ENCODE results near the gene SLAMF1. TPM values are rescaled to one million over a fixed set of nuclear protein-coding genes. Genes with fewer than 3 reads are reported as not detected.

SLAMF1 gene
- total and polyA plus RNA-seq, 9 of the 15 experiments (the other 6 are each of a cell fraction or from before 2014, with no cell fraction given) = 0.04 to 0.17 (median 0.11) TPM; not detected in 4

DNA sequence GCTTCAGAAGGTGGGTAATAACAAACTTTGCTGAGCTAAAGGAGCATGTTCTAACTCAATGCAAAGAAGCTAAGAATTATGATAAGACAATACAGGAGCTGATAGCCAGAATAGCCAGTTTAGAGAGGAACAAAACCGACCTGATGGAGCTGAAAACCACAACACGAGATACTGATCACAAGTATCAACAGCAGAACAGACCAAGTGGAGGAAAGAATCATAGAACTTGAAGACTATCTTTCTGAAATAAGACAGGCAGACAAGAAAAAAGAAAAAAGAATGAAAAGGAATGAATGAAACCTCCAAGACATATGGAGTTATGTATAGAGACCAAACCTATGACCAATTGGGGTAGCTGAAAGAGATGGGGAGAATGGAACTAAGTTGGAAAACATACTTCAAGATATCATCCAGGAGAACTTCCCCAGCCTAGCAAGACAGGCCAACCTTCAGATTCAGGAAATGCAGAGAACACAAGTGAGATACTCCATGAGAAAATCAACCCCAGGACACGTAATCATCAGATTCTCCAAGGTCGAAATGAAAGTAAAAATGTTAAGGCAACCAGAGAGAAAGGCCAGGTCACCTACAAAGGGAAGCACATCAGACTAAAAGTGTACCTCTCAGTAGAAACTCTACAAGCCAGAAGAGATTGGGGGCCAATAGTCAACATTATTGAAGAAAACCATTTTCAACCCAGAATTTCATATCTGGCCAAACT, 88.0 kb downstream of the SLAMF1 start (continued):
- TF ChIP-seq THRAP3 (IDR thresholded peaks at IDR 0.05; ENCODE audit: borderline replicate concordance) (no peak), NCOA4 (IDR thresholded peaks at IDR 0.05; ENCODE audit: partially characterized antibody) (no peak), TOE1 (IDR thresholded peaks at IDR 0.05; ENCODE audit: borderline replicate concordance) (no peak), TOE1 (CRISPR knock-in tag; IDR thresholded peaks at IDR 0.05; ENCODE audit: borderline replicate concordance, low read depth) (no peak), ZNF274 (IDR thresholded peaks at IDR 0.05; ENCODE audit: borderline replicate concordance, low read depth, low read length) (no peak), MAFK (IDR thresholded peaks at IDR 0.05; ENCODE audit: low read length) (no peak), ESRRA (IDR thresholded peaks at IDR 0.05; ENCODE audit: borderline replicate concordance, low read depth) (peak; percentile 78; the same call in 1 of the 2 replicates), RB1 (IDR thresholded peaks at IDR 0.05; ENCODE audit: low read depth) (no peak), RBM25 (IDR thresholded peaks at IDR 0.05; ENCODE audit: low read depth, low read length, severe bottlenecking) (no peak), CEBPG (CRISPR knock-in tag; IDR thresholded peaks at IDR 0.05) (no peak), CEBPG (tag; conservative IDR thresholded peaks at IDR 0.05 in 1 of 2, IDR thresholded peaks at IDR 0.05 in 1 of 2) (no peak), ARID2 (IDR thresholded peaks at IDR 0.05) (0 out of 2 replicates have a peak, but pooled peaks have one; percentile 38), HMGN3 (IDR thresholded peaks at IDR 0.05; ENCODE audit: borderline replicate concordance, extremely low read depth, insufficient read length, low read depth, low read length) (no peak), ZNF75A (CRISPR knock-in tag; IDR thresholded peaks at IDR 0.05) (no peak), HOXB6 (CRISPR knock-in tag; IDR thresholded peaks at IDR 0.05; ENCODE audit: borderline replicate concordance) (no peak)
- TF ChIP-seq, protein P1, sequence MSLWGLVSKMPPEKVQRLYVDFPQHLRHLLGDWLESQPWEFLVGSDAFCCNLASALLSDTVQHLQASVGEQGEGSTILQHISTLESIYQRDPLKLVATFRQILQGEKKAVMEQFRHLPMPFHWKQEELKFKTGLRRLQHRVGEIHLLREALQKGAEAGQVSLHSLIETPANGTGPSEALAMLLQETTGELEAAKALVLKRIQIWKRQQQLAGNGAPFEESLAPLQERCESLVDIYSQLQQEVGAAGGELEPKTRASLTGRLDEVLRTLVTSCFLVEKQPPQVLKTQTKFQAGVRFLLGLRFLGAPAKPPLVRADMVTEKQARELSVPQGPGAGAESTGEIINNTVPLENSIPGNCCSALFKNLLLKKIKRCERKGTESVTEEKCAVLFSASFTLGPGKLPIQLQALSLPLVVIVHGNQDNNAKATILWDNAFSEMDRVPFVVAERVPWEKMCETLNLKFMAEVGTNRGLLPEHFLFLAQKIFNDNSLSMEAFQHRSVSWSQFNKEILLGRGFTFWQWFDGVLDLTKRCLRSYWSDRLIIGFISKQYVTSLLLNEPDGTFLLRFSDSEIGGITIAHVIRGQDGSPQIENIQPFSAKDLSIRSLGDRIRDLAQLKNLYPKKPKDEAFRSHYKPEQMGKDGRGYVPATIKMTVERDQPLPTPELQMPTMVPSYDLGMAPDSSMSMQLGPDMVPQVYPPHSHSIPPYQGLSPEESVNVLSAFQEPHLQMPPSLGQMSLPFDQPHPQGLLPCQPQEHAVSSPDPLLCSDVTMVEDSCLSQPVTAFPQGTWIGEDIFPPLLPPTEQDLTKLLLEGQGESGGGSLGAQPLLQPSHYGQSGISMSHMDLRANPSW (CRISPR knock-in tag; IDR thresholded peaks at IDR 0.05) = no peak
- TF ChIP-seq, protein P2, sequence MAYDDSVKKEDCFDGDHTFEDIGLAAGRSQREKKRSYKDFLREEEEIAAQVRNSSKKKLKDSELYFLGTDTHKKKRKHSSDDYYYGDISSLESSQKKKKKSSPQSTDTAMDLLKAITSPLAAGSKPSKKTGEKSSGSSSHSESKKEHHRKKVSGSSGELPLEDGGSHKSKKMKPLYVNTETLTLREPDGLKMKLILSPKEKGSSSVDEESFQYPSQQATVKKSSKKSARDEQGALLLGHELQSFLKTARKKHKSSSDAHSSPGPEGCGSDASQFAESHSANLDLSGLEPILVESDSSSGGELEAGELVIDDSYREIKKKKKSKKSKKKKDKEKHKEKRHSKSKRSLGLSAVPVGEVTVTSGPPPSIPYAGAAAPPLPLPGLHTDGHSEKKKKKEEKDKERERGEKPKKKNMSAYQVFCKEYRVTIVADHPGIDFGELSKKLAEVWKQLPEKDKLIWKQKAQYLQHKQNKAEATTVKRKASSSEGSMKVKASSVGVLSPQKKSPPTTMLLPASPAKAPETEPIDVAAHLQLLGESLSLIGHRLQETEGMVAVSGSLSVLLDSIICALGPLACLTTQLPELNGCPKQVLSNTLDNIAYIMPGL (CRISPR knock-in tag; IDR thresholded peaks at IDR 0.05) = no peak
- TF ChIP-seq, protein P3, sequence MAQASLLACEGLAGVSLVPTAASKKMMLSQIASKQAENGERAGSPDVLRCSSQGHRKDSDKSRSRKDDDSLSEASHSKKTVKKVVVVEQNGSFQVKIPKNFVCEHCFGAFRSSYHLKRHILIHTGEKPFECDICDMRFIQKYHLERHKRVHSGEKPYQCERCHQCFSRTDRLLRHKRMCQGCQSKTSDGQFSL (CRISPR knock-in tag; IDR thresholded peaks at IDR 0.05) = no peak
- TF ChIP-seq, protein P3 (tag; IDR thresholded peaks at IDR 0.05) = no peak
